GM12801 (cell line): ENCODE results near the gene NUMBL.

Source experiments
- TF ChIP-seq, protein P1 (sequence below): IDR thresholded peaks from one replicate; pipeline ENCODE4 v1.5.1; 2011; ENCODE audit warnings: control low read depth; ENCODE audit not compliant: insufficient read length; ENCODE audit errors: extremely low read depth

The NUMBL gene

DNA sequence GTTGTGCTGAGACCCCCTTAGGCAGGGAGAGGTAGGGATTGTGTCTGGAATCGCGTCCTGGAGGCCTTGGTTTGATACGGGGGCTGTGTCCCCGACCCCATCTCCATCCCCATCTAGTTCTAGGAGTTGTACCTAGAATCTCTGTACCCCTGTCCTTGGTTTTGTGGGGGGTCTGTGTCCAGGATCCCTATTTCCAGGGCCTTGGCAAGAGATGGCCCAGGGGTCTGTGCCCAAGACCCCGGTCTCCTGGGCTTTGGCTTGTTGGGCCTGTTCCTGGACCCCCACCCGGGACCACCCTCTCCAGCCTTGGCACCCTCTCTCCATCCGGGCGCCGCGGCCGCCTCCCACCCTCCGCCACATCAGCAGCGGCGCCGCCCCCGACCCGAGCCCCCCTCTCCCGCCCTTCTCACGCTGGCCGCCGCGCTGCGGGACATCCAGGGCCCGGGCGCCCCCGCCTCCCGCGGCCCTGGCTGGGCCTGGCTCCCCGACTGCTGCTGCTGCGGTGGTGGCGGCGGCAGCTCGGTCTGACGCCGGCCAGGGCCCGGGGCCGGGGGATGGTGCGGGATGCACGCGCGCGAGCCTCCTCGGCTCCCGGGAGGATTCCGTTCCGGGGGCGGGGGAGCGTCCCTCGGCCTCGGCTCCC is at the start of gene NUMBL:
TSS of gene NUMBL (minus strand) at position 602 of the 643 bp plus-strand sequence. CDS start at position 434, 168 bp downstream.
- TF ChIP-seq, protein P1, sequence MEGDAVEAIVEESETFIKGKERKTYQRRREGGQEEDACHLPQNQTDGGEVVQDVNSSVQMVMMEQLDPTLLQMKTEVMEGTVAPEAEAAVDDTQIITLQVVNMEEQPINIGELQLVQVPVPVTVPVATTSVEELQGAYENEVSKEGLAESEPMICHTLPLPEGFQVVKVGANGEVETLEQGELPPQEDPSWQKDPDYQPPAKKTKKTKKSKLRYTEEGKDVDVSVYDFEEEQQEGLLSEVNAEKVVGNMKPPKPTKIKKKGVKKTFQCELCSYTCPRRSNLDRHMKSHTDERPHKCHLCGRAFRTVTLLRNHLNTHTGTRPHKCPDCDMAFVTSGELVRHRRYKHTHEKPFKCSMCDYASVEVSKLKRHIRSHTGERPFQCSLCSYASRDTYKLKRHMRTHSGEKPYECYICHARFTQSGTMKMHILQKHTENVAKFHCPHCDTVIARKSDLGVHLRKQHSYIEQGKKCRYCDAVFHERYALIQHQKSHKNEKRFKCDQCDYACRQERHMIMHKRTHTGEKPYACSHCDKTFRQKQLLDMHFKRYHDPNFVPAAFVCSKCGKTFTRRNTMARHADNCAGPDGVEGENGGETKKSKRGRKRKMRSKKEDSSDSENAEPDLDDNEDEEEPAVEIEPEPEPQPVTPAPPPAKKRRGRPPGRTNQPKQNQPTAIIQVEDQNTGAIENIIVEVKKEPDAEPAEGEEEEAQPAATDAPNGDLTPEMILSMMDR = no peak

DNA sequence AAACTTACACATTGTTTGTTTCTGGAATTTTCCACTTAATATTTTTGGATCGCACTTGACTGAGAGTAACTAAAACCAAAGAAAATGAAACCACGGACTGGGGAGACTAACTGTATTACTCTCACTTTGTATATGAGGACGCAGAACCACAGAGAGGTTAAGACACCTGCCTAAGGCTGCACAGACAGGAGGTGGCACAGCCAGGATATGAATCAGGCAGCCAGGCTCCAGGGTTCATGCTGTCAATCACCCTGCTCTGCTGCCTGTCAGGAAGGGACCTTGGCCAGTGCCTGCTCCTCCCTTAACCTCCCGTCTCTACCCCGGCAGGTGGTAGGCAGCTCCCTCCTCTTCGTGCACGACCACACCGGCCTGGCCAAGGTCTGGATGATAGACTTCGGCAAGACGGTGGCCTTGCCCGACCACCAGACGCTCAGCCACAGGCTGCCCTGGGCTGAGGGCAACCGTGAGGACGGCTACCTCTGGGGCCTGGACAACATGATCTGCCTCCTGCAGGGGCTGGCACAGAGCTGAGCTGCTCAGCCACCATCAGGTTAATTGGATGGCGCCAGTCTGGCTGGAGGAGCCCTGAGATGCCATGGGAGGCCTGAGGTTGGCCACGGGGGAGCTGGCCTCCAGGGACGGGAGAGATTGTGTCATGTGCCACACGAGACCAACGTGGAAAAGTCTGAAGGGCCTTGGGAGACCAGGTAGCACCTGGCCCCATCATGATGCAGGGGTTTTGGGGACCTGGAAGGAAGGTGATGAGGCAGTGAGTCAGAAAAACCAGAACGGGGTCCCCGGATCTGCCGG is 48.8 kb upstream of the NUMBL start:
- TF ChIP-seq, protein P1 = no peak

DNA sequence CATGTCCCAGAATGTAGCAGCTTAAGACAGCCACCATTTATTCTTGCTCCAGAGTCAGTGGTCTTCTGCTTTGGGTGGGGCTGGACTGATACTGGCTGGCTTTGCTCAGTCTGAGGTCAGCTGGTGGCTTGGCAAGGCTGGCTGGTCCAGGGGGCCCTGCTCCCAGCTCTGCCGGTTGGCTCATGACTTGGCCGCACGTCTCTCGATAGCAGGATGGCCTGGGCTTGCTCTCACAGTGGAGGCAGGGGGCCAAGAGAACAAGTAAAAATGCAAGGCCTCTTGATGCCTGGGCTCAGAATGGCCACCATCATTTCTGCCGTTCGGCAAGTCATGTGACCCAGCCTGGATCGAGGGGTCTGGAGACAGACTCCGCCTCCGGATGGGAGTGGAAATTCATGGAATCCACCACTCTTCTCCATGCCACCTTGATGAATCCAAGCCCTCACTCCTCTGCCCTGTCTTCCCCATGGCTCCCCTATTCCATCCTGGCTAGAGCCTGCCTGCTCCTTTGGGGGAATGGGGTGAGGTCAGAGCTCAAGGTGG is 46.7 kb upstream of the NUMBL start:
- TF ChIP-seq, protein P1 = no peak

DNA sequence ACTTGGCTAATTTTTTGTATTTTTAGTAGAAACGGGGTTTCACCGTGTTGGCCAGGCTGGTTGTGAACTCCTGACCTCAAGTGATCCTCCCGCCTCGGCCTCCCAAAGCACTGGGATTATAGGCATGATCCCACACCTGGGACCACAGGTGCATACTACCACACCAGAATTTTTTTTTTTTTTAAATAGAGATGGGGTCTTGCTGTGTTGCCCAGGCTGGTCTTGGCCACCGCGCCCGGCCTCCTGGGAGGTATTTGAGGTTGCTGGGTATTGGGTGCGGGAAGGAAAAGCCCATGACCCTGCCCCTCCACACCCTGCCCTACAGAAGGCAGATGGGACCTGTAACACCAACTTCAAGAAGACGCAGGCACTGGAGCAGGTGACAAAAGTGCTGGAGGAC is 46.2 kb upstream of the NUMBL start:
- TF ChIP-seq, protein P1 = no peak

DNA sequence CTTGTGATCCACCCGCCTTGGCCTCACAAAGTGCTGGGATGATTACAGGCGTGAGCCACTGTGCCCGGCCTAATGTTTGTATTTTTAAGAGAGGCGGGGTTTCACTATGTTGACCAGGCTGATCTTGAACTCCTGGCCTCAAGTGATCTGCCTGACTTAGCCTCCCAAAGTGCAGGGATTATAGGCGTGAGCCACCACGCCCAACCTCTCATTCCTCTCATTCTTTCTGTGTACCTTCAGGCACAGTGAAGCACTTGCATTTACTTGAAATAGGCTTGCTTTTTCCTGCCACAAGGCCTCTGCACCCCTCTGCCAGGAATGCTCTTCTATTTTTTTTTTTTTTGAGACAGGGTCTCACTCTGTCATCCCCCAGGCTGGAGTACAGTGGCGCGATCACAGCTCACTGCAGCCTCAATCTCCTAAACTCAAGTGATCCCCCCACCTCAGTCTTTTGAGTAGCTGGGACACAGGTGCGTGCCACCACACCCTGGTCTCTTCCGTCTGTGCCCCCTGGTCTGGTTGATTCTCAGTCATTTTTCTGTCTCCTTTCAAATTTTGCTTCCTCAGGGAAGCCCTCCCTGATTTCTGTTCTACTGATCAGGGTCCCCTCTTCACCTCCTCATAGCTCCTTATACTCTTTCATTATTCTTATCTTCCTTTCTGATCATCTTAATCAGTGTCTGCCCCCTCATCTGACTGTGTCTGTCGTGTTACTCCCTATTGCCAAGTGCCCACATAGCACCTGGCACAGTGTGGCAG is 44.7 kb upstream of the NUMBL start:
- TF ChIP-seq, protein P1 = no peak

DNA sequence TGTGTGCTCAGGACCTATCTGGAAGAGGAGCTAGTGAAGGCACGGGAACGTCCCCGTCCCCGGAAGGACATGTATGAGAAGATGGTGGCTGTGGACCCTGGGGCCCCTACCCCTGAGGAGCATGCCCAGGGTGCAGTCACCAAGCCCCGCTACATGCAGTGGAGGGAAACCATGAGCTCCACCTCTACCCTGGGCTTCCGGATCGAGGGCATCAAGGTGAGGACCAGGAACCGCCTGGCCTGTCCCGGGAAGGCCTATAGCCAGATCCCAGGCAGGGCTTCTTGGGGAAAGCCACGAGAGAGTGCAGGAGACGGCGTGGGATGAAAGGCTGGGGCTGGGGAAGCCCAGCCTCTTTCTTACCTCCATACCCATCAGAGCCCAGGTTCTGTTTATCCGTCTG is 42.7 kb upstream of the NUMBL start:
- TF ChIP-seq, protein P1 = no peak

DNA sequence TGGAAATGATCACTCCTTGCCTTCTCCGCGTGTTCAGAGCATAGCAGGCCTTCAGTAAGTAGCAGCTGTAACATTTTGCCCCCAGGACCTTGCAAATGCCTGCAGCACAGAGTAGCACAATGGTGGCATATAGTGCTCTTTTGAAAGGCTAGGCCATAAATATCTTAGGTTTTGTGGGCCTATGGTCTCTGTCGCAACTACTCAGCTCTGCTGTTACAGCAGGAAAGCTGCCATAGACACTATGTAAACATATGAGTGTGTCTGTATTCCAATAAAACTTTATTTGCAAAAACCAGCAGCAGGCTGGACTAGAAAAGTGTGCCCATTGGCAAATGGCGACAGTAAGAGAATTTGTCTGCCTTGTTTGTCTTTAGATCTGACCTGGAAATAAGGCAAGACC is 35.8 kb upstream of the NUMBL start:
- TF ChIP-seq, protein P1 = no peak
